NK-92 (cell line): Measurements from ENCODE around the gene ADGRV1.
A peak's percentile ranks its signal among the peaks of the same experiment; 100 is the strongest.

Source experiments
- DNase-seq: peaks from one replicate; lab custom pipeline; 2025; ENCODE audit not compliant: unreplicated experiment; lab: John Stamatoyannopoulos, UW

Gene ADGRV1

GRCh38 chr5:90558344-90559192 is at the start of gene ADGRV1:
Gene ADGRV1, plus strand, starts transcription at chr5:90558797. Its CDS starts 99 bp downstream, at chr5:90558896.
- DNase-seq = no peak

DNA sequence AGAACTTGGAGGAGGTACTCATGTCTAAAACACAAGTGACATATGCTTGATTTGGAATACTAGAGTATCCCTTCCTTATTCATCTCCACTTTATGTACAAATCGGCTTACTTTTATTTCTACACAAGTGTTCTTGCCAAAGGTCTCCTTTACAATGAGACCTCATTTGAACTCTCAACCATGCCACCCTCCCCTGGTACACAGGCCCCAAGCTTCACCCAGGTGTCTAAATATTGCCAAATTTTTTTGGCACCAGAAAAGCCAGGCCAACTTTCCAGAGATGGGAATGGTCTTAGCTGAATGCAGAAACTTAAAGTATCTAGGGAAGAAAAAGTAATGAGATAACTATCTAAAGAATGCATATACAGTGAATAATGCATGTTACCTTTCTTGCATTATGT is 48.2 kb upstream of the ADGRV1 start:
- no peak for DNase-seq

- no peak for DNase-seq
Measured at GRCh38 chr5:90514520-90514919, 44.1 kb upstream of the ADGRV1 start.

DNA sequence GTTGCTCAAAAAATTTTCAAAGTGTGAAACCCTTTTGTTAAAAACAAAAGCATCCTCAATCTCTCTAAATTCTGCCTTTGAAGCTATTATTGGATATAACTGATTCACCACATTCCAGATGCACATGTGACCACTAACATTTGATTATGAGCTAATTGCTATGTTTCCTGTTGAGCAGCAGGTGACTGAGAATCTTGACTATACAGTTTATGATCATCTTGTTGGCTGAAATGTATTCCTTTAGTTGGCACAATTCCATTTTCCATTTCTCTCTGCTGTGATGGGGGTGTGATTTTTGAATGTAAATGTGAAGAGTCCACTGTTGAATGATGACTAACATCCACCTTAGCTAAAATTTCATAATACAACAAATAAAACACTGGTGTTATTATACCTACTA is 39.9 kb upstream of the ADGRV1 start:
- DNase-seq = no peak

DNA sequence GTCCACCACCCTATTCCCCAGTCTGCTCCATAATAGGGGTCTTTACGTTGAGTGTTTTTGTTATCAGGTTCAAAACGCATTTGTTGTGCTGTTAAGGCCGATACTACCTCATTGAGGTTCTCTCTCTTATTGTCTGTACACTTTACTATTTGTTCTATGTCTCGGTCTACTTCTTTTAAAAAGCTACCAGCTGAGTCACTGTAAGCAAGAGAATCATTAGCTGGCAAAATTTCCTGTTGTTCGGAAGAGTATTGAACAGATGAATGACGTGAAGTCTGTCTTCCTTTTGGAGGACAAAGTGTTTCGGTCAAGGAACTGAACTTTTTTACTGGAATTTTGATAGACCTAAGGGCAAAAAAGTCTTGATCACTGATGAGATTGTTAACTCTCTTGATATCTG is 39.5 kb upstream of the ADGRV1 start:
- no peak for DNase-seq

DNA sequence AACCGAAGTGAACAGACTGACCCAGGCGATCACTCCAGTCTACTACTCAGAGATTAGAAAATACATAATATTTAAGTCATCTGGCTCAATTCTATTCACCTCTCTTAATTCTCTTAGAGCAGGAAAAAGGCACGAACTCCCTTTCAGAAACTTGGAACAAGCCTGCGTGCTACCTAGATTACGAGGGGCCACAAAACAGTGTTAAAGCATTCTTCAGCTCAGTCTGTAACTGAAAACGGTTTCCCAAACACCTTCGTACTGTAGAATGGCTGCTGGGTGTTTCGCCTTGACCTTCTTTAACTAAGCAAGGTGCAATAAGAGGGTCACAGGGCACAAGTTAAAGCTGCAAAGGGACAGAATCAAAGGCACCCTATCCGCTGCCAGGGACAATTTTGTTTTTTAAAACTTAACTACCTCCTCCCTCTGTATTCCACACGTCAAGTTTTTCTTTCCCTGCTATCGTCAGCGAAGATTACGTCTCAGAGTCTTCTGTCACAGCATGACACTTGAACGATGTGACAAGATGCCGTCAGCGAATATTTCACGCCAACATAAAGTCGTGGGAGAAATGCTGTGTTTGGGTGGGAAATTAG is 29.9 kb upstream of the ADGRV1 start:
- no peak for DNase-seq

GRCh38 chr5:90529194-90529938 is 29.2 kb upstream of the ADGRV1 start, which contains the start of gene LYSMD3:
Gene LYSMD3, minus strand, starts transcription at chr5:90529584. Its CDS starts 4,295 bp downstream, at chr5:90525289.
- DNase-seq = peak; percentile 77

DNA sequence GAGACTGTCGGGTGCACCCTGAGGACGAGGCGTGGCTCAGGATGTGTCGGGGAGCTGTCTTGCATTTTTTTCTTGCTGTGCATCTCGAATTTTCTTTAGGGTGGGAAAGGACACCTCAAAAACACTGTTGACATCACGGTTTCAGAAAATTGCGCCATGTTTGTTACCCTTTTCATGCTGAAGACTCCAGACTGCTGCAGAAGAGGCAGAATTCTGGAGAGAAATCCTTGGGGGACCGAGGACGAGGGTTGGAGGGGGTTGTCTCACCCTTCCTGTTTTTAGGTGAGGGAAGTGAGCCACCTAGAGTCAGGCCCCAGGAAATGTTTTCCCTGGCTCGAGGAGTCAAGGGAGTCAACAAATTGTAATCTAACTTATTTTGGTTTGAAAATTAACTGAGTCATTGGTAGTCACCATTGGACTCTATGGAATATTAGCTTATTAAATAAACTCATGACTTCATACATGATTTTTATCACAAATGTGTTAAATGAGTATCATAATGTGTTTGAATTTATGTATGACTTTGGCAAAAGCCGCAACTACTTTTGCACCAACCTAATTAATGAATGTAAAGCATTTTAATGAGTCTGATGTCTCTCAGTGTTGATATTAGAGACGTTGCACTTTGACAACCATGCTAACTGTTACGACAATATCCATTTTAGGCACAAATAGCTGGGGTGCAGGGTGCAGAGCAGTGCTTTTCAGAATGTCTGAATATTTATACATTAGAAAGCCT is 28.5 kb upstream of the ADGRV1 start:
- no peak for DNase-seq

DNA sequence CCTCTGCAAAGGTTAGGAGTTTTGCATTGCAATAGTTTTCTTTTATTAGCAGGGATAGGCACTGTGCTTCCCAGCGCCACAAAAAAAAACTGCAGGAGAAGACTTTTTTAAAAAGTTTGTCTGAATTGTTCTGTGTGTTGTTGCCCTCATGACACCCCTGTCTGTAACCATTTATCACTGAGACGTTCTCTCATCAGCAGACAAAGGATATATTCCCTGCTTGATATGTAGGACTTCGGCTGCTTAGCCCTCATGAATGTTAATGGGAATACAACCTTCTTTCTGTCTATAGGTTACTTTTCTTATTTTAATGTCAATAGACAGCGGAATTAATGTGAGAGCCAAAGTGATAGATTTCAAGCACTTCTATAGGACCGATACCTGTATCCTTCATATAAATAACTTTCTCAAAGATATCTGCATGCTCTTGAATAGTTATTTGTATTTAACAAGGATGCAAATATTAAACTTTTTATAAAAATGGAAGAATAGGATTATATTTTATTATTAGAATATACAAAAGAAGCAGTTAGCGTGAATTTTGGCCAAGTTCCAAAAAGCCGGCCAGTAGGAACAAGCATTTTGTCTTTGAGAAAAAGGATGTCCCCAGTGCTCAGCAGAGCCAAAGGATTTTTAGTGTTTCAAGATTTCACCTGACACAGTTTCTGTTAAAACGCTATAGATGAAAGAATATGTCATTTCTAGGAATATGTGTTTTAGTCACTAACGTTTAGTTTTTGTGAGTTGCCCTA is 27.7 kb upstream of the ADGRV1 start:
- DNase-seq = no peak

GRCh38 chr5:90533794-90534193 is 24.8 kb upstream of the ADGRV1 start:
- DNase-seq = no peak

DNA sequence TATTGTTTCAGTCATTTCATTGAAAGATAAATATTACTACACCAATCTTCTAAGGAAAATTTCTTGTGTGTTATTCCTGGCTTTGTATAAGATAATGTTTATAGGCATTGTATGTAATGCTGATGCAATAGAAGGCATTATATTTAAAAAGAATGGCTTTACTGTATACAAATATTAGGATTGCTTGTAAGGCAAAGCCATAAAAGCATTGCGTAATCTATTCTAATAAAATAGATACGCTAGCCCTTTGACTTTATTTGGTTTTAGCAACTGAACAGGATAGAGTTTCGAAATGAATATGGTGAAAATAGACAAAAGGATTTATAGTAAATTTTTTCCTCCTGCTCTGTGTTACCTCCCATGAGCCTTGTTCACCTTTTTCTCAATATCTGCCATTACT is 23.7 kb upstream of the ADGRV1 start:
- DNase-seq = no peak

GRCh38 chr5:90542827-90543519 is 15.6 kb upstream of the ADGRV1 start:
- DNase-seq = no peak

DNA sequence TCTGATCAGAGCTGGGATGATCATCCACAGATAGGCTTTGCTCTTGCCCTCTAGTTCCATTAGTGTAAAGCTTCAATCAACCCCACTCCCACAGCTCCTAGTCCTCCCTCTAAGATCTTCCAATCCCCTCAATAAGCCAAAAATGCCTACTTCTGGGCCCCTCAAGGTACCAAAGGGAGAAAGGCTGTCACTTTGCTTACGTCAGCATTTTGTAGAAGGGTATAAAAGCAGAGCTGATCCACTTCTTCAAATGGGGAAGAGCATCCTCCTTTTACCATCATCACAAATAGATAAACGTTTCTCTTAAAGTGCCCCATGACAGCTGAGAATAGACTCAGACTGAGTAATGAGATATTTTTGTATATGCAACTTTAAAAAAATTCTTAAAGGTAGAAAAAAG is 13.1 kb upstream of the ADGRV1 start:
- no peak for DNase-seq

GRCh38 chr5:90546216-90546837 is 12.3 kb upstream of the ADGRV1 start:
- DNase-seq = no peak

DNA sequence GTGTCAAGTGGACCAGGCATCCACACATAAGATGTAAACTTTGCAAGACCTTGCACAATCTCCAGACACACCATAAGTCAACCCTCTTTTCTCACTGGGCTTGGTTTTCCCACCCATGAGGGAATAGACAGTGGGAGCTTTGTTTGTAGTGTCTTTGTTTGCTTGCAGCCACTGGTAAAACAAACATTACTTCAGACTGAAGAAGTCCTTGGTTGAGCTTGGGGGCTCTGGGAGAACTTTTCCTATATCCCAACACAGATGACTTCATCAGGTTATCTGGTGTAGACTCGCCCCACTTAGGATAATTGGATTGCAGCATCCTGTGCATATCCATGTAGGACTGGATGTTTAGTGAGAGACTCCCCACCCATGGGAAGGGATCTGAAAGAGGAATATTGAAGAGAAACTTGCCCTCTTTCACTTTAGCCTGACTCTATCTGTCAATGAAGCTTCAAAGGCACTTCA is 11.5 kb upstream of the ADGRV1 start:
- no peak for DNase-seq

DNA sequence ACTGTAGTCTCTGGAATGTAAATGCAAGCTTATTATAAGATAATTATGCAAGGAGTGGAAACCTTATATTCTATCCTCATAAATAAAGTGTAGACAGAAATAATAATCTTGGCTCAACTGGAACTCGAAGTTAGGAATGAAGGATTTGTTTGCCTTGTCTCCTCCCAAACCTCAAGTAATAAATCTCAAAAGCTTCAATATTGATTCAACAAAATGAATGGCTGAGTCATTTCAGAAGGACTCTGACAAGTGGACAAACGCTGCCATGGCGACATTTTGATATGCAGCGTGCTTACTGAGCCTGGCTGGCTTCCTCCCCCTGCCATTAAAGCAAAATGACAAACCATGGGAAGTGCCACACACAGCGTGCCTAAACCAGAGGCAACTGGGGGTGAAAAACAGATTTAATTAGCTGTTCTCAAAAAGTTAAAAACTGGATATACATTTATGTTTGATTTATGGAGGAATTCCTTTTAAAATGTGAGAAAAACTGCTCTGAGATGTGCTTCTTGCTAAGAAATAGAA is 10.5 kb upstream of the ADGRV1 start:
- no peak for DNase-seq

DNA sequence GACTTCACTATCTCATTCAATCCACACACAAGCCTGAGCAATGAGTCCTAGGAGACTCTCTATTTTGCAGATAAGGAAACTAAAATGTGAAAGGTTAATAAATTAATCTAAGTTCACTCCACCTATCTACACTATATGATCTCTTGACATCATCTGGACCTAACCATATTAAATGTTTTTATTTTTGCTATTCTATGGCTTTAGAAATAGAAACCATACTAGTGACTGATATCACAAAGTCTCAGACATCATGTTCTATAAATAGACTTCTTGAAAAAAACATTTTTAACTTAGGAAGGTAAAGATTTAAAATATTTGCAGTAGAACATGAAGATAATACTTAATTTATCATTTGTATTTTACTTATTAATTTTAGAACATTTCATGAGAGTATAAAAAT is 9.4 kb upstream of the ADGRV1 start:
- no peak for DNase-seq

DNA sequence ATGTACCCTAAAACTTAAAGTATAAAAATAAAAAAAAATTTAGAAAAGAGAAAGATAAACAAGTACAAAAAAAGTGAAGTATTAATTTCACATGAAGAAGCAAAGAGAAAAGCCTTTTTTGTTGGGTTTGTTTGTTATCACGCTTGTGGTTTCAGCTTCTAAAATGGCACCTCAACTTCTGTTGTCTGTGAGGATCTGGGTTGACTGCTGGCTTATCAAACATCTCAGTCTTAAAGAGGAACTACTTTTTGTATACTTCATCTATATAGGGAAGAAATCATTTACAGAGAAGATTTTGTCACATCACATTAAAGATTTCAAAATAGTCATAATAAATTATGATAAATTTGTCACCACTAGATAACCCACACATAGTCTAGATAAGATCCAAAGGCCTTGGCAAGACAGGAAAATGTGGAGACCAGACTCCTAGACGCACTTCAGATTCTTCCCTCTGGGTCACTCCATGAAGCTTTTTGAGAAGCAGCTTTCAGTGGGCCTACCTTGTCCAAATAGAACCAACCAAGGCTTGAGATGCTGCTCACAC is 8.8 kb upstream of the ADGRV1 start:
- DNase-seq = no peak

GRCh38 chr5:90550963-90551362 is 7.6 kb upstream of the ADGRV1 start:
- DNase-seq = no peak
